ENCODE data around the gene IZUMO1R.
"Not testable (repeated sequence)": the region's sequence is repeated elsewhere in the genome, so short reads cannot be mapped to it uniquely, and the experiment has no call there.

The IZUMO1R gene

GRCh38 chr11:94276943-94277342 is 27.4 kb upstream of the IZUMO1R start:
- Histone ChIP-seq H4K91ac (ENCODE audit: low read depth, low read length, poor library complexity) (no peak overlapping the region), H3K9ac (ENCODE audit: low read depth, low read length, poor library complexity) (no peak overlapping the region), H3K4ac (ENCODE audit: low read length) (no peak overlapping the region), H3K9me3 (replicated peaks in 1 of 2; ENCODE audit: control insufficient read depth in 2 of 2, insufficient read depth in 1 of 2, low read depth in 1 of 2, low read length in 2 of 2) (no peaks in the 10 kb centered on the region), H2AK5ac (ENCODE audit: low read depth, low read length) (no peak overlapping the region), H2BK5ac (ENCODE audit: low read length) (no peak overlapping the region), H2BK12ac (ENCODE audit: low read length) (no peak overlapping the region), H3K23ac (ENCODE audit: low read depth, low read length, poor library complexity) (no peak overlapping the region), H3K27me3 (ENCODE audit: control insufficient read depth in 3 of 3, insufficient read depth in 3 of 3, low read depth in 1 of 3, low read length in 3 of 3) (no peaks in the 10 kb centered on the region), H3K4me2 (ENCODE audit: insufficient read depth, low read length, poor library complexity, severe bottlenecking) (no peak overlapping the region), H3K4me1 (ENCODE audit: control insufficient read depth in 2 of 2, insufficient read depth in 1 of 2, low read depth in 1 of 2, low read length in 2 of 2) (no peaks in the 10 kb centered on the region), H3K14ac (ENCODE audit: low read length) (no peak overlapping the region), H3K79me1 (ENCODE audit: low read depth, low read length) (no peaks in the 10 kb centered on the region), H2AFZ (ENCODE audit: low read length) (no peak overlapping the region), H2BK15ac (ENCODE audit: low read length) (no peak overlapping the region), H3K36me3 (replicated peaks in 1 of 2; ENCODE audit: control insufficient read depth in 2 of 2, insufficient read depth in 2 of 2, low read length in 2 of 2) (no peaks in the 10 kb centered on the region), H4K8ac (ENCODE audit: low read depth, low read length) (no peak overlapping the region), H2BK120ac (ENCODE audit: low read depth, low read length) (no peak overlapping the region), H3K4me3 (ENCODE audit: low read length in 2 of 2) (no peak overlapping the region), H3K18ac (ENCODE audit: low read length) (no peak overlapping the region), H3K27ac (replicated peaks; ENCODE audit: low read length) (no peak overlapping the region)
- DNase-seq (ENCODE audit: low spot score): no peak
- WGBS, 2 donors (ENCODE audit: extremely low coverage in 2 of 2, insufficient read length in 2 of 2, insufficient replicate concordance in 1 of 2): no CpG with 5 or more reads among the region's 5 CpGs

- no CpG with 5 or more reads among the region's 4 CpGs for WGBS, 2 donors (ENCODE audit: extremely low coverage in 2 of 2, insufficient read length in 2 of 2, insufficient replicate concordance in 1 of 2)
- not testable (repeated sequence) for H3K4ac ChIP-seq (ENCODE audit: low read length); H2AK5ac ChIP-seq (ENCODE audit: low read depth, low read length); H3K9ac ChIP-seq (ENCODE audit: low read depth, low read length, poor library complexity); H3K14ac ChIP-seq (ENCODE audit: low read length); H2BK120ac ChIP-seq (ENCODE audit: low read depth, low read length); H4K91ac ChIP-seq (ENCODE audit: low read depth, low read length, poor library complexity); H3K36me3 ChIP-seq (replicated peaks in 1 of 2; ENCODE audit: control insufficient read depth in 2 of 2, insufficient read depth in 2 of 2, low read length in 2 of 2); H3K27ac ChIP-seq (replicated peaks; ENCODE audit: low read length); H3K4me3 ChIP-seq (ENCODE audit: low read length in 2 of 2); H3K4me2 ChIP-seq (ENCODE audit: insufficient read depth, low read length, poor library complexity, severe bottlenecking); H3K4me1 ChIP-seq (ENCODE audit: control insufficient read depth in 2 of 2, insufficient read depth in 1 of 2, low read depth in 1 of 2, low read length in 2 of 2); H3K23ac ChIP-seq (ENCODE audit: low read depth, low read length, poor library complexity); H3K18ac ChIP-seq (ENCODE audit: low read length); H3K27me3 ChIP-seq (ENCODE audit: control insufficient read depth in 3 of 3, insufficient read depth in 3 of 3, low read depth in 1 of 3, low read length in 3 of 3); H2BK15ac ChIP-seq (ENCODE audit: low read length); H2AFZ ChIP-seq (ENCODE audit: low read length); H3K79me1 ChIP-seq (ENCODE audit: low read depth, low read length); H2BK12ac ChIP-seq (ENCODE audit: low read length); H3K9me3 ChIP-seq (replicated peaks in 1 of 2; ENCODE audit: control insufficient read depth in 2 of 2, insufficient read depth in 1 of 2, low read depth in 1 of 2, low read length in 2 of 2); H4K8ac ChIP-seq (ENCODE audit: low read depth, low read length); DNase-seq (ENCODE audit: low spot score); H2BK5ac ChIP-seq (ENCODE audit: low read length)
Observed at GRCh38 chr11:94278207-94278606, 26.2 kb upstream of the IZUMO1R start.

GRCh38 chr11:94279996-94280395 is 24.4 kb upstream of the IZUMO1R start:
- Histone ChIP-seq H3K79me1 (ENCODE audit: low read depth, low read length) (no peaks in the 10 kb centered on the region), H2BK5ac (ENCODE audit: low read length) (no peak overlapping the region), H2AFZ (ENCODE audit: low read length) (no peak overlapping the region), H3K9me3 (replicated peaks in 1 of 2; ENCODE audit: control insufficient read depth in 2 of 2, insufficient read depth in 1 of 2, low read depth in 1 of 2, low read length in 2 of 2) (no peaks in the 10 kb centered on the region), H2BK120ac (ENCODE audit: low read depth, low read length) (no peak overlapping the region), H3K36me3 (replicated peaks in 1 of 2; ENCODE audit: control insufficient read depth in 2 of 2, insufficient read depth in 2 of 2, low read length in 2 of 2) (no peaks in the 10 kb centered on the region), H4K91ac (ENCODE audit: low read depth, low read length, poor library complexity) (no peak overlapping the region), H3K27me3 (ENCODE audit: control insufficient read depth in 3 of 3, insufficient read depth in 3 of 3, low read depth in 1 of 3, low read length in 3 of 3) (no peaks in the 10 kb centered on the region), H3K4ac (ENCODE audit: low read length) (no peak overlapping the region), H3K23ac (ENCODE audit: low read depth, low read length, poor library complexity) (no peak overlapping the region), H3K4me1 (ENCODE audit: control insufficient read depth in 2 of 2, insufficient read depth in 1 of 2, low read depth in 1 of 2, low read length in 2 of 2) (peaks cover 0 to 2% of the 10 kb centered on the region in 2 donors), H3K9ac (ENCODE audit: low read depth, low read length, poor library complexity) (no peak overlapping the region), H2BK12ac (ENCODE audit: low read length) (no peak overlapping the region), H3K4me3 (ENCODE audit: low read length in 2 of 2) (no peak overlapping the region), H3K4me2 (ENCODE audit: insufficient read depth, low read length, poor library complexity, severe bottlenecking) (no peak overlapping the region), H3K18ac (ENCODE audit: low read length) (no peak overlapping the region), H3K14ac (ENCODE audit: low read length) (no peak overlapping the region), H3K27ac (replicated peaks; ENCODE audit: low read length) (no peak overlapping the region), H4K8ac (ENCODE audit: low read depth, low read length) (no peak overlapping the region), H2BK15ac (ENCODE audit: low read length) (no peak overlapping the region), H2AK5ac (ENCODE audit: low read depth, low read length) (no peak overlapping the region)
- no peak for DNase-seq (ENCODE audit: low spot score)
- WGBS, 2 donors (ENCODE audit: extremely low coverage in 2 of 2, insufficient read length in 2 of 2, insufficient replicate concordance in 1 of 2): no CpG with 5 or more reads among the region's 3 CpGs

GRCh38 chr11:94281324-94281723 is 23.1 kb upstream of the IZUMO1R start:
- Histone ChIP-seq H2BK120ac (ENCODE audit: low read depth, low read length) (no peak overlapping the region), H3K9ac (ENCODE audit: low read depth, low read length, poor library complexity) (no peak overlapping the region), H4K8ac (ENCODE audit: low read depth, low read length) (no peak overlapping the region), H2BK15ac (ENCODE audit: low read length) (no peak overlapping the region), H4K91ac (ENCODE audit: low read depth, low read length, poor library complexity) (no peak overlapping the region), H3K79me1 (ENCODE audit: low read depth, low read length) (no peaks in the 10 kb centered on the region), H3K4me2 (ENCODE audit: insufficient read depth, low read length, poor library complexity, severe bottlenecking) (no peak overlapping the region), H3K27me3 (ENCODE audit: control insufficient read depth in 3 of 3, insufficient read depth in 3 of 3, low read depth in 1 of 3, low read length in 3 of 3) (no peaks in the 10 kb centered on the region), H3K4ac (ENCODE audit: low read length) (no peak overlapping the region), H3K36me3 (replicated peaks in 1 of 2; ENCODE audit: control insufficient read depth in 2 of 2, insufficient read depth in 2 of 2, low read length in 2 of 2) (no peaks in the 10 kb centered on the region), H3K4me3 (ENCODE audit: low read length in 2 of 2) (no peak overlapping the region), H3K27ac (replicated peaks; ENCODE audit: low read length) (no peak overlapping the region), H2BK5ac (ENCODE audit: low read length) (no peak overlapping the region), H3K9me3 (replicated peaks in 1 of 2; ENCODE audit: control insufficient read depth in 2 of 2, insufficient read depth in 1 of 2, low read depth in 1 of 2, low read length in 2 of 2) (no peaks in the 10 kb centered on the region), H2AK5ac (ENCODE audit: low read depth, low read length) (no peak overlapping the region), H3K14ac (ENCODE audit: low read length) (no peak overlapping the region), H2AFZ (ENCODE audit: low read length) (no peak overlapping the region), H3K23ac (ENCODE audit: low read depth, low read length, poor library complexity) (no peak overlapping the region), H3K4me1 (ENCODE audit: control insufficient read depth in 2 of 2, insufficient read depth in 1 of 2, low read depth in 1 of 2, low read length in 2 of 2) (peaks cover 0 to 2% of the 10 kb centered on the region in 2 donors), H2BK12ac (ENCODE audit: low read length) (no peak overlapping the region), H3K18ac (ENCODE audit: low read length) (no peak overlapping the region)
- peak; percentile 8 for DNase-seq (ENCODE audit: low spot score)
- no CpG with 5 or more reads among the region's 2 CpGs for WGBS, 2 donors (ENCODE audit: extremely low coverage in 2 of 2, insufficient read length in 2 of 2, insufficient replicate concordance in 1 of 2)

All from neuronal stem cell (in vitro differentiated cells).